H9 (cell line): ENCODE measurements around the gene NLRC3. TPM values are rescaled to one million over a fixed set of nuclear protein-coding genes. Genes with fewer than 3 reads are reported as not detected.

Source experiments
- DNase-seq: peaks from one replicate; pipeline ENCODE4 v3.0.0-alpha.2; 2017
- H2AFZ ChIP-seq: one replicate; pipeline ENCODE4 v1.6.1; 2013; ENCODE audit warnings: mild to moderate bottlenecking, low read length, control low read depth, moderate library complexity
- H2AK5ac ChIP-seq: 2 replicates; pipeline ENCODE4 v1.6.1; 2013; ENCODE audit warnings: low read length, control low read depth, mixed read lengths; ENCODE audit not compliant: insufficient read length
- H2BK120ac ChIP-seq: one replicate; pipeline ENCODE4 v1.6.1; 2013; ENCODE audit warnings: low read depth, mild to moderate bottlenecking, low read length, control low read depth, inconsistent platforms; ENCODE audit not compliant: poor library complexity, severe bottlenecking
- H2BK12ac ChIP-seq: 2 replicates; pipeline ENCODE4 v1.6.1; 2013; ENCODE audit warnings: low read length, control low read depth, mixed read lengths, low read depth; ENCODE audit not compliant: insufficient read length
- H2BK15ac ChIP-seq: 2 replicates; pipeline ENCODE4 v1.6.1; 2013; ENCODE audit warnings: low read depth, low read length, control low read depth
- H2BK20ac ChIP-seq: one replicate; pipeline ENCODE4 v1.6.1; 2013; ENCODE audit warnings: low read depth, mild to moderate bottlenecking, low read length, control low read depth, inconsistent platforms; ENCODE audit not compliant: poor library complexity, severe bottlenecking
- H2BK5ac ChIP-seq: 2 replicates; pipeline ENCODE4 v1.6.1; 2013; ENCODE audit warnings: low read length, control low read depth, mixed read lengths; ENCODE audit not compliant: insufficient read length
- H3K14ac ChIP-seq: 2 replicates; pipeline ENCODE4 v1.6.1; 2013; ENCODE audit warnings: low read length, control low read depth; ENCODE audit not compliant: insufficient read depth
- H3K18ac ChIP-seq: 2 replicates; pipeline ENCODE4 v1.6.1; 2013; ENCODE audit warnings: low read depth, mild to moderate bottlenecking, mixed read lengths, low read length, control low read depth; ENCODE audit not compliant: insufficient read length
- H3K23ac ChIP-seq: 2 replicates; pipeline ENCODE4 v1.6.1; 2013; ENCODE audit warnings: low read length, control low read depth, mixed read lengths, low read depth; ENCODE audit not compliant: insufficient read length
- H3K23me2 ChIP-seq: 2 replicates; pipeline ENCODE4 v1.6.1; 2013; ENCODE audit warnings: low read depth, mild to moderate bottlenecking, mixed read lengths, low read length, control low read depth; ENCODE audit not compliant: insufficient read length, poor library complexity, severe bottlenecking
- H3K27ac ChIP-seq: 2 replicates; pipeline ENCODE4 v1.5.1; 2013; ENCODE audit warnings: low read length, control low read depth, mixed read lengths, low read depth; ENCODE audit not compliant: insufficient read length
- H3K27me3 ChIP-seq: 2 replicates; pipeline ENCODE4 v1.6.1; 2013; ENCODE audit warnings: low read length, control low read depth, inconsistent platforms; ENCODE audit not compliant: insufficient read depth
- H3K4ac ChIP-seq: 2 replicates; pipeline ENCODE4 v1.6.1; 2013; ENCODE audit warnings: low read depth, mild to moderate bottlenecking, control low read depth, inconsistent platforms, low read length, moderate library complexity
- H3K4me1 ChIP-seq: 2 replicates; pipeline ENCODE4 v1.6.1; 2013; ENCODE audit warnings: low read length, control low read depth, inconsistent platforms; ENCODE audit not compliant: insufficient read depth
- H3K4me2 ChIP-seq: 2 replicates; pipeline ENCODE4 v1.6.1; 2013; ENCODE audit warnings: low read length, control low read depth, mixed read lengths; ENCODE audit not compliant: insufficient read length, insufficient read depth
- H3K56ac ChIP-seq: 2 replicates; pipeline ENCODE4 v1.6.1; 2013; ENCODE audit warnings: low read depth, mild to moderate bottlenecking, mixed read lengths, low read length, control low read depth; ENCODE audit not compliant: insufficient read length
- H3K79me1 ChIP-seq: 2 replicates; pipeline ENCODE4 v1.6.1; 2013; ENCODE audit warnings: low read depth, mild to moderate bottlenecking, moderate library complexity, low read length, control low read depth, inconsistent platforms; ENCODE audit not compliant: insufficient read depth, poor library complexity, severe bottlenecking
- H3K79me2 ChIP-seq: 2 replicates; pipeline ENCODE4 v1.6.1; 2013; ENCODE audit warnings: low read length, control low read depth, inconsistent platforms; ENCODE audit not compliant: insufficient read depth
- H3K9ac ChIP-seq: 2 replicates; pipeline ENCODE4 v1.6.1; 2013; ENCODE audit warnings: low read length, control low read depth, mixed read lengths; ENCODE audit not compliant: insufficient read length; ENCODE audit errors: extremely low read depth
- H3K9me3 ChIP-seq: one replicate; pipeline ENCODE4 v1.6.1; 2013; ENCODE audit warnings: low read depth, low read length, inconsistent platforms; ENCODE audit not compliant: control insufficient read depth
- H3T11ph ChIP-seq: one replicate; pipeline ENCODE4 v1.6.1; 2013; ENCODE audit warnings: mild to moderate bottlenecking, low read length, control low read depth, inconsistent platforms
- H4K20me1 ChIP-seq: one replicate; pipeline ENCODE4 v1.6.1; 2013; ENCODE audit not compliant: control insufficient read depth, insufficient read length, insufficient read depth
- H4K5ac ChIP-seq: 2 replicates; pipeline ENCODE4 v1.6.1; 2013; ENCODE audit warnings: low read depth, mild to moderate bottlenecking, mixed read lengths, low read length, control low read depth; ENCODE audit not compliant: insufficient read length
- H4K8ac ChIP-seq: replicated peaks from 2 replicates; pipeline ENCODE4 v1.6.1; 2013; ENCODE audit warnings: low read length, control low read depth, mixed read lengths, low read depth; ENCODE audit not compliant: insufficient read length
- H4K91ac ChIP-seq: 2 replicates; pipeline ENCODE4 v1.6.1; 2013; ENCODE audit warnings: low read depth, mild to moderate bottlenecking, moderate library complexity, mixed read lengths, low read length, control low read depth; ENCODE audit not compliant: insufficient read length
- H3K27ac Mint-ChIP-seq, 3 experiments: 2 replicates in 2 of 3; 3 replicates in 1 of 3; pipeline ENCODE4 v1.8.0; 2020 to 2021; ENCODE audit warnings: mixed read lengths in 3 of 3, mild to moderate bottlenecking in 1 of 3, moderate library complexity in 1 of 3
- H3K27me3 Mint-ChIP-seq: 2 replicates; pipeline ENCODE4 v1.8.0; 2021; ENCODE audit warnings: low read depth, mild to moderate bottlenecking, moderate library complexity, mixed read lengths
- H3K36me3 Mint-ChIP-seq, 3 experiments: 2 replicates in 2 of 3; 3 replicates in 1 of 3; pipeline ENCODE4 v1.8.0; 2020 to 2021; ENCODE audit warnings: low read depth in 3 of 3, mixed read lengths in 3 of 3; ENCODE audit not compliant: insufficient read depth in 1 of 3
- H3K4me1 Mint-ChIP-seq, 2 experiments: 2 replicates each; pipeline ENCODE4 v1.8.0; 2020; ENCODE audit warnings: mixed read lengths in 2 of 2
- H3K4me3 Mint-ChIP-seq, 2 experiments: 2 replicates in 1 of 2; 3 replicates in 1 of 2; pipeline ENCODE4 v1.8.0; 2020 to 2021; ENCODE audit warnings: mild to moderate bottlenecking in 2 of 2, mixed read lengths in 2 of 2, moderate library complexity in 1 of 2
- H3K9me3 Mint-ChIP-seq, 2 experiments: 2 replicates in 1 of 2; 3 replicates in 1 of 2; pipeline ENCODE4 v1.8.0; 2020; ENCODE audit warnings: mild to moderate bottlenecking in 2 of 2, mixed read lengths in 2 of 2, moderate library complexity in 1 of 2
- CTCF ChIP-seq: fragments of 200-600 bp; sonication (generic); conservative IDR thresholded peaks from 3 replicates; pipeline ENCODE4 v1.8.0; 2021; ENCODE audit warnings: antibody characterized with exemption, mild to moderate bottlenecking
- WGBS: extraction: QIAGEN DNeasy Blood & Tissue Kit; methylation state at CpG from one replicate; pipeline ENCODE4 v1.1.7; 2013; ENCODE audit warnings: missing lambda C conversion rate, low lambda C conversion rate, mixed read lengths; ENCODE audit not compliant: insufficient read length; ENCODE audit errors: extremely low coverage; 5-methylcytosine and 5-hydroxymethylcytosine counted together
- total RNA-seq: library from RNA; stranded (reverse); gene quantifications from 2 replicates; pipeline ENCODE4 v1.2.1, GENCODE V29; 2021

The NLRC3 gene
- total RNA-seq, 1 experiment from 2014 or later = 0.44 TPM

GRCh38 chr16:3511286-3512180 lies 65.7 kb downstream of the NLRC3 start:
- Histone ChIP-seq H3K27ac (no peak overlapping the region), H3K4me2 (no peak overlapping the region), H3K79me1 (no peaks in the 10 kb centered on the region), H3K4ac (no peak overlapping the region), H2BK12ac (no peak overlapping the region), H3K56ac (no peak overlapping the region), H4K8ac (no peak overlapping the region), H3K9ac (no peak overlapping the region), H3K23me2 (no peaks in the 10 kb centered on the region), H2BK15ac (no peak overlapping the region), H2BK20ac (no peak overlapping the region), H3K79me2 (no peaks in the 10 kb centered on the region), H2BK120ac (no peak overlapping the region), H2BK5ac (no peak overlapping the region), H3K9me3 (no peaks in the 10 kb centered on the region), H3K27me3 (no peaks in the 10 kb centered on the region), H4K20me1 (no peaks in the 10 kb centered on the region), H4K5ac (no peak overlapping the region), H3K14ac (no peak overlapping the region), H2AFZ (no peak overlapping the region), H3K18ac (no peak overlapping the region), H2AK5ac (no peak overlapping the region), H4K91ac (no peak overlapping the region), H3K23ac (no peak overlapping the region), H3T11ph (no peak overlapping the region), H3K4me1 (no peaks in the 10 kb centered on the region)
- no peaks in the 10 kb centered on the region for H3K27me3 Mint-ChIP-seq
- H3K4me1 Mint-ChIP-seq = peaks cover 0 to 4% of the 10 kb centered on the region in 2 experiments; a peak in 2 of 4 replicates
- no CpG with 5 or more reads among the region's 23 CpGs for WGBS
- no peak overlapping the region for H3K4me3 Mint-ChIP-seq
- H3K27ac Mint-ChIP-seq = peak overlapping the region in 2 of 3 experiments; percentile 76 to 77; a peak in 2 of 7 replicates
- H3K36me3 Mint-ChIP-seq = peaks cover 24 to 65% (median 49%) of the 10 kb centered on the region in 3 experiments; a peak in 6 of 7 replicates
- DNase-seq = peak; percentile 24
- no peak for TF ChIP-seq CTCF
- no peaks in the 10 kb centered on the region for H3K9me3 Mint-ChIP-seq
